SIG-M5 (cell line): ENCODE data around the gene CCDC198.

ENCODE experiments used
- DNase-seq: peaks from one replicate; lab custom pipeline; 2025; lab: John Stamatoyannopoulos, UW

Gene CCDC198, protein sequence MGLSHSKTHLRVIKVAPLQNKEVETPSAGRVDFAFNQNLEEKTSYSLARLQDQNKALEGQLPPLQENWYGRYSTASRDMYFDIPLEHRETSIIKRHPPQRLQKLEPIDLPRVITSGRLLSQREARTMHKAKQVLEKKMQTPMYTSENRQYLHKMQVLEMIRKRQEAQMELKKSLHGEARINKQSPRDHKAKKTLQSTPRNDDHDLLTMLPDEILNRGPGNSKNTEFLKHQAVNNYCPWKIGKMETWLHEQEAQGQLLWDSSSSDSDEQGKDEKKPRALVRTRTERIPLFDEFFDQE

DNA sequence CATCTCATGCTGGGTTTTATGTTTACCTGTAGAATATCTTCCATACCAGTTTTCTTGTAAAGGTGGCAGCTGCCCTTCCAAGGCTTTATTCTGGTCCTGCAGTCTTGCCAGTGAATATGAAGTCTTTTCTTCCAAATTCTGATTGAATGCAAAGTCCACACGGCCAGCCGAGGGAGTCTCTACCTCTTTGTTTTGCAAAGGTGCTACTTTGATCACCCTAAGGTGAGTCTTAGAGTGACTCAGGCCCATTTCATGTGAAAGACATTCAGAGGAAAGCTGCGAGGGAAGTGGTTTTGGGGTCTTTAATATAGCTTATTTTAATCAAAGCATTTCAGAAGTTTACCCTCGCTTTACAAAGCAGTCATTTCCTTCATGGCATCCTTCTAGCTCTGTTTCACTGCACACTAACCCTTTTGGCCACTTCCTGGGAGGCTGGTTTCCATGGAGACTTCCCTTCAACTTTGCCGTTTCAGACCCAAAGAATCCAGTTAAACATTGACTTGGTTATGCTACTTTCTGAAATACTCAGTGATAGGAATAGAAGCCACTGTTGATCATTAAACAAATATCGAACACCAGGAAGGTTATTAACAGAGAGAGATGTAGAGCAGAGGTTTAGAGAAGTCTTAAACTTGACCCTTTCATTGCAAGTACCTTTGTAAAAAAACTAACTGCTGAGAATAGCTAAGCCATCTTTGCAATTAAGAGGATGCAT, at the start of gene CCDC198:
Gene CCDC198 (minus strand): TSS at position 391 of the 715 bp plus-strand sequence. CDS start 142 bp downstream, at position 249.
- no peak for DNase-seq

DNA sequence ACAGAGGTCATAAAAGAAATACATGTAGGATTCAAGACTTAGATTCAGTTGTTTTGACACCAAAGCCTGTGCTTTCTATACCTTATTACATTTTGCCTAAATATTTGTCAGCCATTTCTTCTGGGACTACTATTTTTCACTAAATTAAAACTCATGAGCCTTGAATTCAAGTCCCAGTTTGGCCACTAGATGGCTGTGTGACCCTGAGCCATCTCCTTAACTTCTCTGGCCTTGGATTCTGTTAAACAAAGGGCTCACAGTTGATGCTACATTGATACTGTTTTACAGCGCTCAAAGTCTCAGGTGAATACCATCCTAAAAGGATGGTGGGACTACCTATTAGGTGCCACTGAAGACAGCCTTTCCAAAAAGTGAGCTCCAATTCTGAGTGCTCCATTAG, 39.6 kb upstream of the CCDC198 start:
- no peak for DNase-seq

DNA sequence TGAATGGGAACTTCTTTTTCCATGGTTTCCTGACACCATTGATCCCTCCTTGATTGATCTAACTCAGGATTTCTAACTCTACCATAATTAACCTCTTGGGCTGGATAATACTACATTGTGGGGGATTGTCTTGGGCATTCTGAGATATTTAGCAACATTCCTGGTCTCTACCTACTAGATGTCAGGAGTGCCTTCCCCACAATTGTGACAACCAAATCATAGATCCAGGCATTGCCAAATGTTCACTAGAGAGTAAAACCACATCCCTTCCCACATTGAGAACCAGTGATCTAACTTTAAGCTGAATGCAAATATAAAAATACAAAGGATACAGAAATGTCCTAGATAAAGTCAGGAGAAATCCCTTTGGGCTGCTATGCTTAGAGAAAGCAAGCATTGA, 36.9 kb upstream of the CCDC198 start:
- DNase-seq = no peak

DNA sequence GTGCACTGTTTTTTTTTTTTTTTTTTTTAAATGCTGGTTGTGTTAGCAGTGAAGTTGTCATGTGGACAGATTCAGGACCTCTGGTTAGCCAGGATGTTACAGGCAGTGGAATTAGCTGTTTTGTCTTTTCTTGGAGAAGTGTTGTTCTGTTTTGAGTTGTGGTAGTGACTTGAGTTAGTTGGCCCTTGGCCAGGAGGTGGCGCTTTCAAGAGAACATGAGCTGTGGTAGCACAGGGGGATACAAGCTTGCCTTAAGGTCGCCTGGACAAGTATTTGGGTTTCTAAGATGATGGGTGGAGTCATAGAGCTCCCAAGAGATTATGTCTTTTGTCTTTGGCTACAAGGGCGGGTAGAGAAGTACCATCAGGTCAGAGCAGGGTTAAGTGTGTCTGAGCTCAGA, 33.3 kb upstream of the CCDC198 start:
- DNase-seq = no peak

DNA sequence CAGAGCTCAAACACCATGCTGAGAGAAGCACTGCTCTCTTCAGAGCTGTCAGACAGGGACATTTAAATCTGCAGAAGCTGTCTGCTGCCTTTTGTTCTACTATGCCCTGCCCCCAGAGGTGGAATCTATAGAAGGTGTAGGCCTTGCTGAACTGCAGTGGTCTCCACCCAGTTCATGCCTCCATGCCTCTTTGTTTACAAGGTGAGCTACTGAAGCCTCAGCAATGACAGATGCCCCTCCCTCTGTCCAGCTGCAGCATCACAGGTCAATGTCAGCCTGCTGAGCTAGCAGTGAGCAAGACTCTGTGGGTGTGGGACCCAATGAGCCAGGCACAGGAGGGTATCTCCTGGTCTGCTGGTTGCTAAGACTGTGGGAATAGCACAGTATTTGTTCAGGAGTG, 25.4 kb upstream of the CCDC198 start:
- DNase-seq = no peak

DNA sequence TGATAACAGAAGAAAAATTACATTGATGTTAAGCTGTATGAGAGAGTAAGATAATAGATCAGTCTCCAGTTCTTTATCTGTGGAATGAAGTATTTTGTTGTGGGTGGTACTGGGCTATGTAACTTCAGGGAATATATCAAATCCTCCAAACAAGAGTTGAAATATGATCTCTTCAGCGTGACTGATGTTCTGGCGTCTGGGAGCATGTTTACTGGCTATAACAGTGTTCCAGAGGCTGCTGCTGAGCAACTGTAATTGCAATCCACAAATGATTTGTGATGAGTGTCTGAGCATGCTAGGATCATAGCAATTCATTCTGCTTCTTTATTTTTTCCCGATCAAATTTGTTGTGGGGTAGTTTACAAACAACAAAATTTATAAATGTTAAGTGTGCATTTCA, 18.6 kb upstream of the CCDC198 start:
- DNase-seq = no peak

DNA sequence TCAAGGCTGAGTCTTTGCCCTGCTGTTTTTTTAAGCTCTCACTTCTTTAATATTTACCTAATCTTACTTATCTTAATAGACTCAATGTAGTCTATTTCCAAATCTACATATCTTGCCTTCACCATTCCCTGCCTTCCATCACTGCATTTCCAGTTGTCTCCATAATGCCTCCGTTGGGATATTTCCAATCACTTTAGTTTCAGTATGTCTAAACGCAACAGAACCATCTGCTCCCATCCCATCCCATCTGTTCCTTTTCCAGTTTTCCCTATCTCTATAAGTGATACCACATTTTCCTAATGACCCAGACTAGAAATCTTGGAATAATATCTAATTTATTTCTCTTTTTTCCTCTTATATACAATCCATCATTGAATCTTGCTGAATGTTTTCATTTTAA, 15.1 kb upstream of the CCDC198 start:
- DNase-seq = no peak

DNA sequence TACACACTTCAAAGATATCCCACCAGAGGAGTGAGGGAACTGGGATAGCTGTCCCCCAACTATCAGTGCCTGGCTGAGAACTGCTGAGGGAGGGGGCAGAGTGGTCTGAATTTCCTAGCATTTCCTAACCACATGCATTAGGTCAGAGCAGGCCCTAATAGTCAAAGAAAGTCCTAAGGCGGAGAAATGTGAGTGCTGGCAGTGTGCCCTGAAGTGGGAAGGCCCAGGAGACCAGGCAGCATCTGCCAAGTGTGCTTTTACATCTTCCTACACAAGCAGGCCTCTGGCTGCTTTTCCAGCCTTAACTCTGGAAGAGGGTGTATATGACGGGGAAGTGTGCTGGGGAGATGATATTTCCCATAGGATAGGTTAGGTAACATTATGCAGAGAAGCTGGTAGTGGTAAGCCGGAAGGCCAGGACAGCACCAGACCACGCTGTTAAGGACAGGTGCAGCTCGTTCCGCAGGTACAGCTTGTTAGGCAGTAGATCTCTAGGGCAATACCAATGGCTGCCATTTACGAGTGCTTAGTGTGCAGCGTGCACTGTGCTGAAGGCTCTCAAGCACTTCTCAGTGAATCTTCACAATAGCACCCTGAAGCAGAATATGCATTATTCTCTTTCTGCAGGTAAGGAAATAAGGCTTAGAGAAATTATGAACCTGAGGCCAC, 9.1 kb upstream of the CCDC198 start:
- no peak for DNase-seq

DNA sequence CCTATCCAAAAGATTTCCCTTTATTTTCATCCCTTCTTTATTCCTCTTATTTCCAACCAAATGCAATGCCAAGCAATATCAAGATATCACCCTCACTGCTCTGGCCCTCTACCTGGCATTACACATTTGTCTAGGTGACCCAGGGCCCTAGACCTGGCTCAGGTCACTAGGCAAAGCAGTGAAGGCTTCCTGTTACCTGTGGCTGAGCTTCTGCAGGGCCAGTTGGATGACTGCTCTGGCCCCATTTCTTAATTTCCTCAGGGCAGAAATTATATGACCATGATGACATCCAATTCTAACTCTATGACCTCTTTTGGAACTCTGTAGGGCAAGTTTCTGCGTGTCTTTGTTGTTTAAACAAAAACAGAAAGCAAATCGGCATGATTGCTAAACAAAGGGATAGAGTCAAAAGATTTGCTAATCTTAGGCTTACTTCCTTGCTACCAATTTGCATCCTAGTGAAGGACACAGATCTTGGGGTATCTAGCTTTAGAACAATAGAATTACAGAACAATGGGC, 7.4 kb upstream of the CCDC198 start:
- DNase-seq = no peak

DNA sequence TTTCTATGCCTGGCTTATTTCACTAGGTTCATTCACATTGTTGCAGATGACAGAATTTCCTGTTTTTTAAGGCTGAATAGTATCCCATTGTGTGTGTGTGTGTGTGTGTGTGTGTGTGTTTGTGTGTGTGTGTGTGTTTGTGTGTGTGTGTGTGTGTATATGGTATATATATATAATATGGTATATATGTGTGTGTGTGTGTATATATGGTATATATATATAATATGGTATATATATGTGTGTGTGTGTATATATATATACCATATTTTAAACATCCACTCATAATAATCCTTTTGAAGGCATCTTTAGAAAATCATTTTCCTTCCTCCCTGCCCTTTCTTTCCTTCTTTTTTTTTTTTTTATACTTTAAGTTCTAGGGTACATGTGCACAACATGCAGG, 5.0 kb upstream of the CCDC198 start:
- DNase-seq = no peak

DNA sequence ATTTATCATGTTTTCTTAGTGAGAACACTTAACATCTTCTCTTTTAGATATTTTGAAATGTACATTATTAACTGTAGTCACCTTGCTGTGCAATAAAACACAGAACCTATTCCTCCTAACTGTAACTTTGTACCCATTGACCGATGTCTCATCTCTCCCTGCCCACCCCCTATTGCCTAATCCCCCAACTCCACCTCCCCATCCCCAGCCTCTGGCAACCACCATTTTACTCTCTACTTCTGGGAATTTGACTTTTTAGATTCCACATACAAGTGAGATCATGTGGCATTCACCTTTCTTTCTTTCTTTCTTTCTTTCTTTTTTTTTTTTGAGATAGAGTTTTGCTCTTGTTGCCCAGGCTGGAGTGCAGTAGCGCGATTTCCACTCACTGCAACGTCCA, 4.4 kb upstream of the CCDC198 start:
- no peak for DNase-seq

DNA sequence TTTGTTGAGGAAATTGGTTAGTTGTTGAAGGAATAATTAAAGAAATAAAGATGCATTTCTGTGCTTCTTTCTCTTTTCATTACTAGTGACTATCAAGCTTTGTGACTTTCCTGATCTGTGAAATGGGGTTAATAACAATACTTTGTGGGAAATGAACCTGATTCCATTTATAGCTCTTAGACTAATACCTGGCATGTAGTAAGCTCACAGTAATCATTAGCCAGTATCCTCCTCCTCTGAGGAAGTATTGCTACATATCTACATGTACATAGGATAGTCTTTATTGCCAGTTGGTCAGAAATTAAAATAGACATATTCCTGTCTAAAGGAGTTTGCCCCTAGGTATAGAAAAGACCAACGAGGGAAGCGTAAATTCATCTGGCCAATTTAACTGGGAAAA, 1.8 kb upstream of the CCDC198 start:
- DNase-seq = no peak

DNA sequence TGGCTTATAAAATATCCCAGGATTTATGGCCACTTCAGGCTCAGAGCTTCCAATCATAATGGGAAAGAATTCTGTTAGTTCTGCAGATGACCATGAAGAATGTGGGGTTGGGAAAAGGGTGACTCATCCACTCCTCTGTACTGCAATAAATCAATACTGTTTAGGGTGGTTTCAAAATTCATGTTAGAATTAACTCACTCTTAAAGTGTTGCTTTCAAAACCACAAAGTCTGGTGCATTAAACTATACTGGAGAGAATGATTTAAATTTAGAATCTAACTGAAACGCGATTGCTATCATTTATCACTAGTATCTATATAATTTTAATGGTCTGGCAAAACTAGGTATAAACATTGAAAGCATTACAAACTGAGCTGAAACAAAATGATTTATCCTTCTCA, 798 bp downstream of the CCDC198 start:
- DNase-seq = no peak

DNA sequence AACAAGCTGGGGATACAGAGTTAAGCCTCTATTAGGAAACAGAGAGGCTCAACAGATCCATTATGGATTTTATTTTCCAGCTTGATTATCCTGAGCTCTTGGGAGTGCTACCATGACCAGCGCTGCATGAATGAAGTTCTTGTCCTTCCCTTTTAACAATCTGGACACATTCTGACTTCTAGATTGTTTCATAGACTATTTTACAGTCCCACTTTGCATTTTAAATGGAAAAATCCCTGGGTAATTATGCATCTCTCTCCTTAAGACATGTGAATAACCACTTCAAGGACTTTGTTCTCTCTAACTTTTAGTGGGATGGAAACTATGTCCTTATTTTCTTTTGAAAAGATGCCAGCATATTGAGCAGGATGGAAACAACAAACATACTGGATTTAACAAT, 2.0 kb downstream of the CCDC198 start:
- no peak for DNase-seq

DNA sequence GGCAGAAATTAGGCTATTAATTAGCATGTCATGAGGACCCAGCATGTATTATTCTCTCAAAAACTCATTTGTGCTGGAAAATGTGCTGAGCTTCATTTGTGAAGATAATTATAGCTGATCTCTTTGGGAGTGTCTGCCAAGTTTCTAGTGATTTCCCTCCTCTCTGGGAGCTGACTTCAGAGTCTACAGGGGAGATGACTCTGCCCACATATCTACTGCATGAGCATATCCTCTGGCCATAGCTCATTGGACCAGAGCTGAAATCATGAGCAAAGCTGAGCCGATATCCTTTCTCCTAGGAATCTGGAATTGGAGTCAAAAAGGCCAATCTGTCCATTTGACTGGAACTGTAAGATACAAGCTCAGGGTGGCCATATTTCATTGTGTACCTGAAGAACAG, 5.9 kb downstream of the CCDC198 start:
- DNase-seq = no peak

DNA sequence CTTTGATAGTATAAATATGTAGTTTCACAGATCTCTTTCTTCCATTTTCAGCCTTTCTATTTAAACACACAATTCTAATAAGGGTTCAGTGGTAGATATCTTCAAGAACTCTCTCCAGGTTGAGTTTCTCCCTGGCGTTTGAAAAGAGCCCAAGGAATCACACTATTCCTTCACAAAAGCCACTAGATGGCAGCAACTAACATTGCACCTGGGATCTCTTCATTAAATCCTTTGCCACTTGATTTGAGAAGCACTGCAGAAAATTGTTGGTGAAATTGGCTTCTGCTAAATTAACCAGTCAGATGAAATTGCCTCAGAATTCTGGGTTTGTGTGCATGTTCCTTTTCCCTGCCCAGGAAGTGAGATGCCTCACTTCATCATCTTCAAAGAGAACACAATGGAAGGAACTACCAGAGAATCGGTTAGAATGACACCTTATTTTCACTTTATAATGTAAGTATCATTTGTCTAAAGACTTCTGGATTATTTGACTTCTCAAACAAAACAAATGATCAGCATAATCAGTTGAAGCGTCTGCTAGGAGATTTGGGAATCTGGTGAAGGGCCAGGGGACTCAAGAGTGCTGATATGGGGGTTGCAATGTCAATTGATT, 6.8 kb downstream of the CCDC198 start:
- DNase-seq = no peak

DNA sequence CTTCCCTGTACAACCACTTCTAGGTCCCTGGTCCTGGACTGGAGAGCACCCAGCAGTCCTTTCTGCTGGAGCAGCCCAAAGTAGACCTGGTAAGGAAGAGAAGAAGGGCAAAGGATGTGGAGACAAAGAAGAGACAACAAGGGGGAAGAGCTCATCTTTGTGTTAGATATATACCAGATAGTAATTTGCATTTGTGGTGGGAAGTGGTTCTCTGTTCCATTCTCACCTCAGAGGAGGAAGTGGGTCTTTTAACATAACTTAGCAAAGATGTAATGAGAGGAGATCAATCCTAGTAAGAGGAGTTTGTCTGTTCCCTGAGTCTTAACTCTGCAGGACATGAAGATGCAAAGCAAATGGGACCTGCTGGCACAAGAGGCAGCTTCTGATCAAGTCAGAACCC, 8.0 kb downstream of the CCDC198 start:
- DNase-seq = no peak

DNA sequence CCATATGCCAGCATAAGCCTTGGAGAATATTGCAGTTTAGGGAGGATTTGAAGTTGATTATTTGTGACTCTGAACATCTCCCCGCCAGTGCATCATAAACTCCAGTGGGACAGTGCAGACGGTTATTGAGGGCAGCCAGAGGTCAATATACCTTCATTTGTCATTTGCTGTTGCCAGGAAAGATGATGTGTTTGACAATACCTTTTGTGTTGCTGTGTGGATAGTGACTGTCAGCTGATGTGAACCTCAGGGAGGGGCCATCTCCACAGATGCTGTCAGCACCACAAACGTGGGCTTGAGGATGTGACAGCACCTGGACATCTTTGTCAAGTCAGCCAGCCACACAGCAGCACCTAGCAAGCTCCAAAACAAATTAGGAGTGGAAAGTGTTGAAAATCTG, 11.5 kb downstream of the CCDC198 start:
- no peak for DNase-seq

DNA sequence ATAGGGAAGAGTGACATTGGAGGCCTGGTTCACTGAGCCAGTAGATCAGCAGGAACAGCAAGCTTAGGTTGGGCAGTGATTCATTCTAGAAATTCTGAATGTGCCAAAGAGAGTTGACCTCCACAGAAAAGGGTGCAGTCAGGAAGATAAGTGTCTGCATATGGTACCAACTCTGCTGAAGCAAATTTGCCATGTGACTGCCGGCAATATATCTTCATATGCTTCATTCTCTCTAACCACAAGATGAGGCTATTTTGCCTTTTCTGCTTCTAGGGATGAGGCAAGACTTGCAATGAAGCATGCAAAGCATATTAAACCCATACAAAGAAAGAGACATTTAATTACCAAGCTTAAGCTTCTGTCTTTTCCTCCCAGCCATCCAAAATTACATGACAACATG, 13.6 kb downstream of the CCDC198 start:
- DNase-seq = no peak

DNA sequence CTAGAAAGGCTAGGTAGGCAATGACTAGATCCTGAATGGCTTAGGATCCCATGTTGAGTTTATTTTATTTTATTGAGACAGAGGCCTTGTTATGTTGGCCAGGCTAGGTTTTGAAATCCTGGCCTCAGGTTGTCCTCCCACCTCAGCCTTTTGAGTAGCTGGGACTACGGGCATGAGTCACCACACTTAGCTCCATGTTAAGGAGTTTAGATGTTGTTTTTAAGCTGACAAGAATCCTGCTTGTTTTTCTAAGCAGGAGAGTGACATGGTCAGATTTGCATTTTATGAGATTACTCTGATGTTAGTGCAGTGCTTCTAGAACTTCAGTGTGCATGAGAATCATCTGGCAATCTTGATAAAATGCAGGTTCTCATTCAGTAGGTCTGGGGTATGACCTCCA, 14.5 kb downstream of the CCDC198 start:
- DNase-seq = no peak

DNA sequence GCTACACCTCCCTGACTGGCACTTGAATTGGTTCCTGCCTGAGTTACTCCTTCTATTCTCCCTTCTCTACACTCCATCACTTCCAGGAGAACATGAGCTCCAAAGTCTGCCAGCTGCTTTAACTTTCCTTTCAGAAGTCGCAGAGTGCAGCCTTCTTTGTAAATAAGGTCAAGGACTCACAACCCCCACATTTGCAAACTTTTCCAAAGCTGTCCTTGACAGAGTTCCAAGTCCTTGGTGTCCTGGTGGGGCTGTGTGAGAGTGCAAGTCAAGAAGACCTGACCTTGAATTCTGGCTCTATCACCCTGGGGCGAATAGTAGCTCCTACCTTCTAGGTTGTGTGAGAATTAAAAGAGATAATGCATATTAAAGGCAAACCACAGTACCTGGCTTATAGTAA, 15.6 kb downstream of the CCDC198 start:
- no peak for DNase-seq

DNA sequence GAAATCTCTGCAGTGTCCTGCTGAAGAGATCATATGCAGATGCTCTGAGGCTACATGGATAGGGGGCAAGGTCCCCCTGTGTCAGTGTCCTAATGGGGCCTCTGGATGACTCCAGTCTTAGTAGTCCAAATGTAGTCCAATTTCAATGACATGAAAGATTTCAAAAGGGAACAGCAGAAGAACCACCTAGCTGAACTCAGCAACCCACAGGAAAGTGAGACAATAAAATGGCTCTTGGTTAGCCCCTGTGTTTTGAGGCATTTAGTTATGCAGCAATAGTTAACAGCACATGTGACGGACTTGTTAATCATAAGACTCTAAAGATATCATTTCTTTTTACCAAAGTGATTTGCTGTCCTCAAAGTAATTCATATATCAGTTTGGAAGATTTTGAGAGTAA, 22.7 kb downstream of the CCDC198 start:
- DNase-seq = no peak
